Thoracic aorta (tissue), 2 donors: ENCODE results near the gene SDS. TPM values are rescaled to one million over a fixed set of nuclear protein-coding genes. Genes with fewer than 3 reads are reported as not detected.

Experiments used
- ATAC-seq: fragments of 150-250 bp; one replicate; pipeline ENCODE4 v1.8.0; 2017; ENCODE audit warnings: low read depth; ENCODE audit not compliant: insufficient number of reproducible peaks, low FRiP score
- DNase-seq: peaks from one replicate; pipeline ENCODE4 v3.0.0-alpha.2; 2020; ENCODE audit warnings: low spot score
- H3K27ac ChIP-seq, 2 donors: fragments of 200-600 bp; sonication (generic); 1 replicate in 1 of 2; 2 replicates in 1 of 2; pipeline ENCODE4 v1.5.1; 2016; ENCODE audit warnings: mild to moderate bottlenecking in 2 of 2, moderate library complexity in 2 of 2
- H3K27me3 ChIP-seq: fragments of 200-600 bp; sonication (generic); replicated peaks from 2 replicates; pipeline ENCODE4 v1.6.0; 2016; ENCODE audit warnings: mild to moderate bottlenecking; ENCODE audit not compliant: insufficient read depth
- H3K36me3 ChIP-seq: fragments of 200-600 bp; sonication (generic); one replicate; pipeline ENCODE4 v1.5.1; 2016
- H3K4me1 ChIP-seq, 2 donors: fragments of 200-600 bp; sonication (generic); 1 replicate in 1 of 2; 2 replicates in 1 of 2; pipeline versions ENCODE4 v1.5.1 to v1.6.0; 2016; ENCODE audit warnings: low read depth in 2 of 2, mild to moderate bottlenecking in 1 of 2; ENCODE audit not compliant: control insufficient read depth in 1 of 2
- H3K4me3 ChIP-seq: fragments of 200-600 bp; sonication (generic); 2 replicates; pipeline ENCODE4 v1.5.1; 2016; ENCODE audit warnings: mild to moderate bottlenecking
- H3K9me3 ChIP-seq: fragments of 200-600 bp; sonication (generic); 2 replicates; pipeline ENCODE4 v1.5.1; 2016
- total RNA-seq, 2 donors: library from RNA; depleted of rRNA; stranded (reverse); fragments of >200 nt; gene quantifications; one replicate each; pipeline versions ENCODE4 v1.1.0 to v1.2.3, GENCODE V29; 2016
- TF ChIP-seq, protein P1 (sequence below): fragments of 200-600 bp; sonication (generic); IDR thresholded peaks from one replicate; pipeline ENCODE4 v1.5.1; 2019; ENCODE audit warnings: antibody characterized with exemption

SDS gene
- total RNA-seq, 2 donors from 2014 or later: 5.9 TPM; not detected in 1

DNA sequence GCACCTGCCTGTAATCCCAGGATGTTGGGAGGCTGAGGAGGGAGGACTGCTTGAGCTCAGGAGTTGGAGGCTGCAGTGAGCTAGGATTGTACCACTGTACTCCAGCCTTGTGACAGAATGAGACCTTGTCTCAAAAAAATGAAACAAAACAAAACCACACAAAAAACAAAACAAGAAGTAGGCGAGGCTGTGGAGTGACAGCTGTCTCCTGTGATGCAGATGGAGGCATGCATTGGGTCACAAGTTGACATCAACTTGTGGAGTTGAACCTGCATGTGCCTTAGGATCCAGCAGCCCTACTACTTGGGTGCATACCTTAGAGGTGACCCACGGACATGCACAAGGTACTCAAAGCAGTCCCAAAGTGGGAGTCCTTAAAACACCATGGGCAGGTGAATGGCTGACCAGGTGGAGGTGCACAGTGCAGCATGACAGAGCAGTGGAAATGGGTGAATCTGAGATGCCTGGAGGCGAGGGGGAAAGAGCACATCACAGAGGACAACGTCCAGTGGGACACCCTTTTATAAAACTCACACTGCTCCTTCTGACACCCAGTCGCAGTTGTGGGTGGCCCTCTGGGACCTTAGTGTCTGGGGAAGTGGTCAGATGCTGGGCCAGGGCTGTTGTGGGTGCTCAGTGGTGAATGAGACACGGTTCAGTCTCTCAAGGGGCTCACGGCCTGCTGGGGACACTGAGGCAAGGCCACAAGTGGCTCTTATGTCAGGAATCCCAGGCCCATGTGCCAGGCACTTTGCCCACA is 32.6 kb downstream of the SDS start:
- peaks cover 34% of the 10 kb centered on the region for H3K36me3 ChIP-seq
- no peak for ATAC-seq
- TF ChIP-seq, protein P1, sequence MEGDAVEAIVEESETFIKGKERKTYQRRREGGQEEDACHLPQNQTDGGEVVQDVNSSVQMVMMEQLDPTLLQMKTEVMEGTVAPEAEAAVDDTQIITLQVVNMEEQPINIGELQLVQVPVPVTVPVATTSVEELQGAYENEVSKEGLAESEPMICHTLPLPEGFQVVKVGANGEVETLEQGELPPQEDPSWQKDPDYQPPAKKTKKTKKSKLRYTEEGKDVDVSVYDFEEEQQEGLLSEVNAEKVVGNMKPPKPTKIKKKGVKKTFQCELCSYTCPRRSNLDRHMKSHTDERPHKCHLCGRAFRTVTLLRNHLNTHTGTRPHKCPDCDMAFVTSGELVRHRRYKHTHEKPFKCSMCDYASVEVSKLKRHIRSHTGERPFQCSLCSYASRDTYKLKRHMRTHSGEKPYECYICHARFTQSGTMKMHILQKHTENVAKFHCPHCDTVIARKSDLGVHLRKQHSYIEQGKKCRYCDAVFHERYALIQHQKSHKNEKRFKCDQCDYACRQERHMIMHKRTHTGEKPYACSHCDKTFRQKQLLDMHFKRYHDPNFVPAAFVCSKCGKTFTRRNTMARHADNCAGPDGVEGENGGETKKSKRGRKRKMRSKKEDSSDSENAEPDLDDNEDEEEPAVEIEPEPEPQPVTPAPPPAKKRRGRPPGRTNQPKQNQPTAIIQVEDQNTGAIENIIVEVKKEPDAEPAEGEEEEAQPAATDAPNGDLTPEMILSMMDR: no peak
- H3K27me3 ChIP-seq: no peaks in the 10 kb centered on the region
- no peak overlapping the region for H3K4me3 ChIP-seq
- DNase-seq: no peak
- H3K27ac ChIP-seq: no peak overlapping the region
- no peaks in the 10 kb centered on the region for H3K9me3 ChIP-seq
- peaks cover 4 to 13% of the 10 kb centered on the region in 2 donors for H3K4me1 ChIP-seq

DNA sequence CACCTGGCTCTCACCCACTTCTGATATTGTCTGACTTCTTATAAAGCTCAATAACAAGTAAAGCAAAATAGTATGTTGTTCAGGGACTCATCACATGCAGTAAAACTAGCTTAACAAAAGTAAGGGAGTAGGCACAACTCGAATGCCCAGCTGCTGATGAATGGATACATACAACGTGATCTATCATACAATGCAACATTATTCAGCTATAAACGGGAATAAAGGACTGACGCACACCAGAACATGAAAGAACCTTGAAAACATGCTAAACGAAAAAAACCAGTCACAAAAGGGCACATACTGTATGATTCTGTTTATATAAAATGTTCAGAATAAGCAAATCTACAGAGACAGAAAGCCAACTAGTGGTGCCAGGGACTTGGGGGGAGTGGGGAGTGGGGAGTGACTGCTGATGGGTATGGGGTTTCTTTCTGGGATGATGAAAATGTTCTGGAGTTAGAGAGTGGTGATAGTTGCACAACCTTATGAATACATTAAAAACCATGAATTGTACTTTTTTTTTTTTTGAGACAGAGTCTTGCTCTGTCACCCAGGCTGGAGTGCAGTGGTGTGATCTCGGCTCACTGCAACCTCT is 34.2 kb downstream of the SDS start:
- no peak for ATAC-seq
- Histone ChIP-seq H3K36me3 (peaks cover 21% of the 10 kb centered on the region), H3K27ac (no peak overlapping the region)

DNA sequence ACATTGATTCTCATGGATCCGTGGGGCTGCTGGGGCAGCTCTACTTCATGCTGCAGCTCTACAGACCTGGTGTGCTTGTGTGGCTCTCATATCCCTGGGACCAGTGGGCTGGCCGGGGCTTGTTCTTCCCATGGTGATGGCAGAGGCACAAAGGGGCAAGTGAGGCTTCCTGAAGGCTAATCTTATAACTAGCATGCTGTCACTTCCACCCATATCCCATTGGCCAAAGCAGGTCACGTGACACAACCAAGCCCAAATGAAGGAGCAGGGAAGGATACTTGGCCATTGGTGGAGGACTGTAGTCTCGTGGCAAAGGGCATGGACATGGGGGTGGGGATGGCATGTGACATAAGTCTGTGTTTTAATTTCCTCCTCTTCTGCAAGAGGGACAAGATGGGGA is 35.4 kb downstream of the SDS start:
- H3K27ac ChIP-seq: no peak overlapping the region
- H3K4me1 ChIP-seq: peaks cover 4 to 18% of the 10 kb centered on the region in 2 donors
- H3K9me3 ChIP-seq: no peaks in the 10 kb centered on the region
- DNase-seq (no peak), ATAC-seq (no peak)
- no peaks in the 10 kb centered on the region for H3K27me3 ChIP-seq
- TF ChIP-seq, protein P1: no peak
- H3K36me3 ChIP-seq: peaks cover 14% of the 10 kb centered on the region
- no peak overlapping the region for H3K4me3 ChIP-seq

More for the DNA sequence above, 34.2 kb downstream of the SDS start:
- no peak overlapping the region for H3K4me3 ChIP-seq
- TF ChIP-seq, protein P1: no peak
- H3K9me3 ChIP-seq: no peaks in the 10 kb centered on the region
- no peak for DNase-seq
- peaks cover 4 to 18% of the 10 kb centered on the region in 2 donors for H3K4me1 ChIP-seq
- H3K27me3 ChIP-seq: no peaks in the 10 kb centered on the region

DNA sequence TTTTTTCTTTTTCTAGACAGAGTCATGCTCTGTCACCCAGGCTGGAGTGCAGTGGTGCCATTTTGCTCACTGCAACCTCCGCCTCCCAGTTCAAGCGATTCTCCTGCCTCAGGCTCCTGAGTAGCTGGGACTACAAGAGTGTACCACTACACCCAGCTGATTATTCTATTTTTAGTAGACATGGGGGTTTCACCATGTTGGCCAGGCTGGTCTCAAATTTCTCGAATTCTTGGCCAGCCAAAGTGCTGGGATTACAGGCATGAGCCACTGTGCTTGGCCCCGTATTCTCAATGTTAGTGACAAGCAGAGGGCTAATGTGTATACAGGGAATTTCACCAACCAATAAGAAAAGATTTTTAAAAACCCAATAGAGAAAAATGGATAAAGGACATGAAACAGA is 36.9 kb downstream of the SDS start:
- DNase-seq (no peak), ATAC-seq (no peak)
- peaks cover 4 to 18% of the 10 kb centered on the region in 2 donors for H3K4me1 ChIP-seq
- TF ChIP-seq, protein P1: no peak
- H3K9me3 ChIP-seq: no peaks in the 10 kb centered on the region
- no peaks in the 10 kb centered on the region for H3K27me3 ChIP-seq
- peaks cover 9% of the 10 kb centered on the region for H3K36me3 ChIP-seq
- H3K27ac ChIP-seq: no peak overlapping the region
- no peak overlapping the region for H3K4me3 ChIP-seq

DNA sequence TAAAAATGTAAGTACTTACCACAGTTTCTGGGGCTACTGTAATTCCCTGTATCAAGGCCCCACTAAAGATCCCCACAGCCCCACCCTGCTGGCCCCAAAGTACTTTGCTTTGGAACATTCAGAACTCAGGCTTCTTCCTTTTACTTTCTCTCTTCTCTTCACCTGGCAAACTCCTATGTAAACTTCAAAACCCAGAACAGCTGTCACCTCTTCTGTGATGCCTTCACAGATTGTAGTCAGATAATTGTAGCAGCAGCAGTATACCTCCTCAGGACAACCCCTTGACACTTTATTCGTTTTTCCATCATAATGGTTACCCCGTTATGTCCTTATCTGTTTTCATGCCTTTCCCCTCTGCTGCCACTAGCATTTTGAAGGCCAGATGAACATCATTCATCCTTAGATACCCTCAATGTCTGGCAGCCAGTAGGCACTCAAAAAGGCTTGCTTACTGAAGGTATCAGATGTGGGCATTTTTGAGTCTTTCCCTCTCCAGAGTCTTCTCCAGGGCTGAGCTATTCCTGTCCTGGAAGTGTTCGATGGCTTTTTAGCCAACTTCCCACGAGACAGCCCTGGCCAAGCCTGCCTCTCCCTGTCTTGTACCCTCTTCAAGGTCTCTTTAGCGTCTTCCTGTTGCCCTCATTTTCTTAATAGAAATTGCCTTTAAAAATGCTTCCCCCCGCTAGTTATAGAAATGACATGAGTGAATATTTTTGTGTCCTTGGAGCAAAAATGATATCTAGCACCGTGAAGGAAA is 37.9 kb downstream of the SDS start:
- TF ChIP-seq, protein P1: no peak
- no peaks in the 10 kb centered on the region for H3K9me3 ChIP-seq
- no peak overlapping the region for H3K27ac ChIP-seq
- DNase-seq (no peak), ATAC-seq (no peak)
- no peaks in the 10 kb centered on the region for H3K27me3 ChIP-seq
- H3K4me3 ChIP-seq: no peak overlapping the region
- peaks cover 9% of the 10 kb centered on the region for H3K36me3 ChIP-seq
- peaks cover 4 to 18% of the 10 kb centered on the region in 2 donors for H3K4me1 ChIP-seq
